Measurements from ENCODE around the gene IPO4.

Gene IPO4

DNA sequence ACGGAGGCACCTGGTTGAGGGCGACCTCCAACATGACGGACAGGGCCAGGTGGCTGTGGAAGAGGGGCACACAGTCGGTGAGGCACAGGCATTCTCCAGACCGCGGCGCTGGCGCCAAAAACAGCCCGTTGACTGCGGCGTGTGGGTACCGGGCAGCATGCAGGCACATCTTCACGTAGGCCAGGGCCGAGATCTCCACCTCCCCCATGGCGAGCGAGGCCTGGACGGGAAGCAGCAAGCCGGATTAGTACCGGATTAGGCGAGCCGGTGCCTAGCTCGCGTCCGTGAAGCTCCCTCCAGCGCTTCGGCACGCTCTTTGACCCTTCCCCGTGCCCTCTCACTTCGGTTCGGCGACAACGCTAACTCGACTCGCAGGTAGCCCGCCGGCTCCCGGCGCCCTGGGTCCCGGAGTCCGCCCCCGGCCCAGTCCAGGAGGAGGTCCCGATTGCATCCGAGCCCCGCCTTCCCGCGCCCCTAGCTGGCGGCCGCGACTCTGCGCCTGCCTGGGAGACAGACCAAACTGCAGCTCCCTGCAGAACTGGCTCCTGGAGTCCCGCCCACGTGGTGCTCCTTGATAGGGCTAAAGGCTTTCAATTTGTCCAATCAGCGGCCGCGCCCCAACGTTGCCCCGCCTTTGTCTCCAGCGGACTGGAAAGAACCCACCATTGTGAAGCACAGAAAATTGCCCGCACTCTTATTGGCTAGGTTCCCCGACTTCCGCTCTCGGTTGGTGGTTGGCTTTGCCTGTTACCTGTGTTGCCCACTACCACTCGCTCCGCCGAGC lies 47.3 kb downstream of the IPO4 start, which contains the start of gene EMC9 (continued):
- TF ChIP-seq, protein P1, sequence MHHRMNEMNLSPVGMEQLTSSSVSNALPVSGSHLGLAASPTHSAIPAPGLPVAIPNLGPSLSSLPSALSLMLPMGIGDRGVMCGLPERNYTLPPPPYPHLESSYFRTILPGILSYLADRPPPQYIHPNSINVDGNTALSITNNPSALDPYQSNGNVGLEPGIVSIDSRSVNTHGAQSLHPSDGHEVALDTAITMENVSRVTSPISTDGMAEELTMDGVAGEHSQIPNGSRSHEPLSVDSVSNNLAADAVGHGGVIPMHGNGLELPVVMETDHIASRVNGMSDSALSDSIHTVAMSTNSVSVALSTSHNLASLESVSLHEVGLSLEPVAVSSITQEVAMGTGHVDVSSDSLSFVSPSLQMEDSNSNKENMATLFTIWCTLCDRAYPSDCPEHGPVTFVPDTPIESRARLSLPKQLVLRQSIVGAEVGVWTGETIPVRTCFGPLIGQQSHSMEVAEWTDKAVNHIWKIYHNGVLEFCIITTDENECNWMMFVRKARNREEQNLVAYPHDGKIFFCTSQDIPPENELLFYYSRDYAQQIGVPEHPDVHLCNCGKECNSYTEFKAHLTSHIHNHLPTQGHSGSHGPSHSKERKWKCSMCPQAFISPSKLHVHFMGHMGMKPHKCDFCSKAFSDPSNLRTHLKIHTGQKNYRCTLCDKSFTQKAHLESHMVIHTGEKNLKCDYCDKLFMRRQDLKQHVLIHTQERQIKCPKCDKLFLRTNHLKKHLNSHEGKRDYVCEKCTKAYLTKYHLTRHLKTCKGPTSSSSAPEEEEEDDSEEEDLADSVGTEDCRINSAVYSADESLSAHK (tag by site-specific recombination; IDR thresholded peaks at IDR 0.05): no peak
- TF ChIP-seq, protein P2, sequence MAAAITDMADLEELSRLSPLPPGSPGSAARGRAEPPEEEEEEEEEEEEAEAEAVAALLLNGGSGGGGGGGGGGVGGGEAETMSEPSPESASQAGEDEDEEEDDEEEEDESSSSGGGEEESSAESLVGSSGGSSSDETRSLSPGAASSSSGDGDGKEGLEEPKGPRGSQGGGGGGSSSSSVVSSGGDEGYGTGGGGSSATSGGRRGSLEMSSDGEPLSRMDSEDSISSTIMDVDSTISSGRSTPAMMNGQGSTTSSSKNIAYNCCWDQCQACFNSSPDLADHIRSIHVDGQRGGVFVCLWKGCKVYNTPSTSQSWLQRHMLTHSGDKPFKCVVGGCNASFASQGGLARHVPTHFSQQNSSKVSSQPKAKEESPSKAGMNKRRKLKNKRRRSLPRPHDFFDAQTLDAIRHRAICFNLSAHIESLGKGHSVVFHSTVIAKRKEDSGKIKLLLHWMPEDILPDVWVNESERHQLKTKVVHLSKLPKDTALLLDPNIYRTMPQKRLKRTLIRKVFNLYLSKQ (tag by site-specific recombination; IDR thresholded peaks at IDR 0.05; ENCODE audit: borderline replicate concordance): no peak
- TF ChIP-seq ZNF664 (tag by site-specific recombination; IDR thresholded peaks at IDR 0.05): no peak
- TF ChIP-seq ZNF837 (tag by site-specific recombination; IDR thresholded peaks at IDR 0.05): no peak
- TF ChIP-seq, protein P3, sequence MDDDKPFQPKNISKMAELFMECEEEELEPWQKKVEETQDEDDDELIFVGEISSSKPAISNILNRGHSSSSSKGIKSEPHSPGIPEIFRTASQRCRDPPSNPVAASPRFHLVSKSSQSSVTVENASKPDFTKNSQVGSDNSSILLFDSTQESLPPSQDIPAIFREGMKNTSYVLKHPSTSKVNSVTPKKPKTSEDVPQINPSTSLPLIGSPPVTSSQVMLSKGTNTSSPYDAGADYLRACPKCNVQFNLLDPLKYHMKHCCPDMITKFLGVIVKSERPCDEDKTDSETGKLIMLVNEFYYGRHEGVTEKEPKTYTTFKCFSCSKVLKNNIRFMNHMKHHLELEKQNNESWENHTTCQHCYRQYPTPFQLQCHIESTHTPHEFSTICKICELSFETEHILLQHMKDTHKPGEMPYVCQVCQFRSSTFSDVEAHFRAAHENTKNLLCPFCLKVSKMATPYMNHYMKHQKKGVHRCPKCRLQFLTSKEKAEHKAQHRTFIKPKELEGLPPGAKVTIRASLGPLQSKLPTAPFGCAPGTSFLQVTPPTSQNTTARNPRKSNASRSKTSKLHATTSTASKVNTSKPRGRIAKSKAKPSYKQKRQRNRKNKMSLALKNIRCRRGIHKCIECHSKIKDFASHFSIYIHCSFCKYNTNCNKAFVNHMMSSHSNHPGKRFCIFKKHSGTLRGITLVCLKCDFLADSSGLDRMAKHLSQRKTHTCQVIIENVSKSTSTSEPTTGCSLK (tag by site-specific recombination; IDR thresholded peaks at IDR 0.05): no peak
- peak; percentile 99; the same call in 1 of the 2 replicates for TF ChIP-seq ZBTB48 (tag by site-specific recombination; IDR thresholded peaks at IDR 0.05)
- TF ChIP-seq, protein P4, sequence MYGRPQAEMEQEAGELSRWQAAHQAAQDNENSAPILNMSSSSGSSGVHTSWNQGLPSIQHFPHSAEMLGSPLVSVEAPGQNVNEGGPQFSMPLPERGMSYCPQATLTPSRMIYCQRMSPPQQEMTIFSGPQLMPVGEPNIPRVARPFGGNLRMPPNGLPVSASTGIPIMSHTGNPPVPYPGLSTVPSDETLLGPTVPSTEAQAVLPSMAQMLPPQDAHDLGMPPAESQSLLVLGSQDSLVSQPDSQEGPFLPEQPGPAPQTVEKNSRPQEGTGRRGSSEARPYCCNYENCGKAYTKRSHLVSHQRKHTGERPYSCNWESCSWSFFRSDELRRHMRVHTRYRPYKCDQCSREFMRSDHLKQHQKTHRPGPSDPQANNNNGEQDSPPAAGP (tag by site-specific recombination; IDR thresholded peaks at IDR 0.05): peak; percentile 91
- TF ChIP-seq ZNF274 (IDR thresholded peaks at IDR 0.05; ENCODE audit: low read length): no peak
- TF ChIP-seq ZNF274 (tag by site-specific recombination; IDR thresholded peaks at IDR 0.05; ENCODE audit: borderline replicate concordance): no peak
- TF ChIP-seq ZNF626 (tag by site-specific recombination; IDR thresholded peaks at IDR 0.05): no peak
- no peak for TF ChIP-seq ZNF776 (tag by site-specific recombination; IDR thresholded peaks at IDR 0.05; ENCODE audit: borderline replicate concordance)
- TF ChIP-seq ZNF560 (tag by site-specific recombination; IDR thresholded peaks at IDR 0.05; ENCODE audit: borderline replicate concordance): no peak
- TF ChIP-seq ZBTB7A (tag by site-specific recombination; IDR thresholded peaks at IDR 0.05; ENCODE audit: low read depth): peak; percentile 51; the same call in 1 of the 2 replicates
- TF ChIP-seq ZNF239 (tag by site-specific recombination; IDR thresholded peaks at IDR 0.05): peak; percentile 71
- TF ChIP-seq, protein P5, sequence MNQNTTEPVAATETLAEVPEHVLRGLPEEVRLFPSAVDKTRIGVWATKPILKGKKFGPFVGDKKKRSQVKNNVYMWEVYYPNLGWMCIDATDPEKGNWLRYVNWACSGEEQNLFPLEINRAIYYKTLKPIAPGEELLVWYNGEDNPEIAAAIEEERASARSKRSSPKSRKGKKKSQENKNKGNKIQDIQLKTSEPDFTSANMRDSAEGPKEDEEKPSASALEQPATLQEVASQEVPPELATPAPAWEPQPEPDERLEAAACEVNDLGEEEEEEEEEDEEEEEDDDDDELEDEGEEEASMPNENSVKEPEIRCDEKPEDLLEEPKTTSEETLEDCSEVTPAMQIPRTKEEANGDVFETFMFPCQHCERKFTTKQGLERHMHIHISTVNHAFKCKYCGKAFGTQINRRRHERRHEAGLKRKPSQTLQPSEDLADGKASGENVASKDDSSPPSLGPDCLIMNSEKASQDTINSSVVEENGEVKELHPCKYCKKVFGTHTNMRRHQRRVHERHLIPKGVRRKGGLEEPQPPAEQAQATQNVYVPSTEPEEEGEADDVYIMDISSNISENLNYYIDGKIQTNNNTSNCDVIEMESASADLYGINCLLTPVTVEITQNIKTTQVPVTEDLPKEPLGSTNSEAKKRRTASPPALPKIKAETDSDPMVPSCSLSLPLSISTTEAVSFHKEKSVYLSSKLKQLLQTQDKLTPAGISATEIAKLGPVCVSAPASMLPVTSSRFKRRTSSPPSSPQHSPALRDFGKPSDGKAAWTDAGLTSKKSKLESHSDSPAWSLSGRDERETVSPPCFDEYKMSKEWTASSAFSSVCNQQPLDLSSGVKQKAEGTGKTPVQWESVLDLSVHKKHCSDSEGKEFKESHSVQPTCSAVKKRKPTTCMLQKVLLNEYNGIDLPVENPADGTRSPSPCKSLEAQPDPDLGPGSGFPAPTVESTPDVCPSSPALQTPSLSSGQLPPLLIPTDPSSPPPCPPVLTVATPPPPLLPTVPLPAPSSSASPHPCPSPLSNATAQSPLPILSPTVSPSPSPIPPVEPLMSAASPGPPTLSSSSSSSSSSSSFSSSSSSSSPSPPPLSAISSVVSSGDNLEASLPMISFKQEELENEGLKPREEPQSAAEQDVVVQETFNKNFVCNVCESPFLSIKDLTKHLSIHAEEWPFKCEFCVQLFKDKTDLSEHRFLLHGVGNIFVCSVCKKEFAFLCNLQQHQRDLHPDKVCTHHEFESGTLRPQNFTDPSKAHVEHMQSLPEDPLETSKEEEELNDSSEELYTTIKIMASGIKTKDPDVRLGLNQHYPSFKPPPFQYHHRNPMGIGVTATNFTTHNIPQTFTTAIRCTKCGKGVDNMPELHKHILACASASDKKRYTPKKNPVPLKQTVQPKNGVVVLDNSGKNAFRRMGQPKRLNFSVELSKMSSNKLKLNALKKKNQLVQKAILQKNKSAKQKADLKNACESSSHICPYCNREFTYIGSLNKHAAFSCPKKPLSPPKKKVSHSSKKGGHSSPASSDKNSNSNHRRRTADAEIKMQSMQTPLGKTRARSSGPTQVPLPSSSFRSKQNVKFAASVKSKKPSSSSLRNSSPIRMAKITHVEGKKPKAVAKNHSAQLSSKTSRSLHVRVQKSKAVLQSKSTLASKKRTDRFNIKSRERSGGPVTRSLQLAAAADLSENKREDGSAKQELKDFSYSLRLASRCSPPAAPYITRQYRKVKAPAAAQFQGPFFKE (tag by site-specific recombination; IDR thresholded peaks at IDR 0.05; ENCODE audit: borderline replicate concordance): no peak
- TF ChIP-seq, protein P6, sequence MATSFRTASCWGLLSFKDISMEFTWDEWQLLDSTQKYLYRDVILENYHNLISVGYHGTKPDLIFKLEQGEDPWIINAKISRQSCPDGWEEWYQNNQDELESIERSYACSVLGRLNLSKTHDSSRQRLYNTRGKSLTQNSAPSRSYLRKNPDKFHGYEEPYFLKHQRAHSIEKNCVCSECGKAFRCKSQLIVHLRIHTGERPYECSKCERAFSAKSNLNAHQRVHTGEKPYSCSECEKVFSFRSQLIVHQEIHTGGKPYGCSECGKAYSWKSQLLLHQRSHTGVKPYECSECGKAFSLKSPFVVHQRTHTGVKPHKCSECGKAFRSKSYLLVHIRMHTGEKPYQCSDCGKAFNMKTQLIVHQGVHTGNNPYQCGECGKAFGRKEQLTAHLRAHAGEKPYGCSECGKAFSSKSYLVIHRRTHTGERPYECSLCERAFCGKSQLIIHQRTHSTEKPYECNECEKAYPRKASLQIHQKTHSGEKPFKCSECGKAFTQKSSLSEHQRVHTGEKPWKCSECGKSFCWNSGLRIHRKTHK (tag by site-specific recombination; IDR thresholded peaks at IDR 0.05): no peak
- TF ChIP-seq, protein P7, sequence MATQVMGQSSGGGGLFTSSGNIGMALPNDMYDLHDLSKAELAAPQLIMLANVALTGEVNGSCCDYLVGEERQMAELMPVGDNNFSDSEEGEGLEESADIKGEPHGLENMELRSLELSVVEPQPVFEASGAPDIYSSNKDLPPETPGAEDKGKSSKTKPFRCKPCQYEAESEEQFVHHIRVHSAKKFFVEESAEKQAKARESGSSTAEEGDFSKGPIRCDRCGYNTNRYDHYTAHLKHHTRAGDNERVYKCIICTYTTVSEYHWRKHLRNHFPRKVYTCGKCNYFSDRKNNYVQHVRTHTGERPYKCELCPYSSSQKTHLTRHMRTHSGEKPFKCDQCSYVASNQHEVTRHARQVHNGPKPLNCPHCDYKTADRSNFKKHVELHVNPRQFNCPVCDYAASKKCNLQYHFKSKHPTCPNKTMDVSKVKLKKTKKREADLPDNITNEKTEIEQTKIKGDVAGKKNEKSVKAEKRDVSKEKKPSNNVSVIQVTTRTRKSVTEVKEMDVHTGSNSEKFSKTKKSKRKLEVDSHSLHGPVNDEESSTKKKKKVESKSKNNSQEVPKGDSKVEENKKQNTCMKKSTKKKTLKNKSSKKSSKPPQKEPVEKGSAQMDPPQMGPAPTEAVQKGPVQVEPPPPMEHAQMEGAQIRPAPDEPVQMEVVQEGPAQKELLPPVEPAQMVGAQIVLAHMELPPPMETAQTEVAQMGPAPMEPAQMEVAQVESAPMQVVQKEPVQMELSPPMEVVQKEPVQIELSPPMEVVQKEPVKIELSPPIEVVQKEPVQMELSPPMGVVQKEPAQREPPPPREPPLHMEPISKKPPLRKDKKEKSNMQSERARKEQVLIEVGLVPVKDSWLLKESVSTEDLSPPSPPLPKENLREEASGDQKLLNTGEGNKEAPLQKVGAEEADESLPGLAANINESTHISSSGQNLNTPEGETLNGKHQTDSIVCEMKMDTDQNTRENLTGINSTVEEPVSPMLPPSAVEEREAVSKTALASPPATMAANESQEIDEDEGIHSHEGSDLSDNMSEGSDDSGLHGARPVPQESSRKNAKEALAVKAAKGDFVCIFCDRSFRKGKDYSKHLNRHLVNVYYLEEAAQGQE (tag by site-specific recombination; IDR thresholded peaks at IDR 0.05): no peak
- no peak for TF ChIP-seq ZNF140 (tag by site-specific recombination; IDR thresholded peaks at IDR 0.05)
- TF ChIP-seq ZNF76 (tag by site-specific recombination; IDR thresholded peaks at IDR 0.05; ENCODE audit: borderline replicate concordance, low read depth): peak; percentile 67; the same call in 1 of the 2 replicates
